ENCODE measurements around the gene ANKRD53.

The ANKRD53 gene, protein sequence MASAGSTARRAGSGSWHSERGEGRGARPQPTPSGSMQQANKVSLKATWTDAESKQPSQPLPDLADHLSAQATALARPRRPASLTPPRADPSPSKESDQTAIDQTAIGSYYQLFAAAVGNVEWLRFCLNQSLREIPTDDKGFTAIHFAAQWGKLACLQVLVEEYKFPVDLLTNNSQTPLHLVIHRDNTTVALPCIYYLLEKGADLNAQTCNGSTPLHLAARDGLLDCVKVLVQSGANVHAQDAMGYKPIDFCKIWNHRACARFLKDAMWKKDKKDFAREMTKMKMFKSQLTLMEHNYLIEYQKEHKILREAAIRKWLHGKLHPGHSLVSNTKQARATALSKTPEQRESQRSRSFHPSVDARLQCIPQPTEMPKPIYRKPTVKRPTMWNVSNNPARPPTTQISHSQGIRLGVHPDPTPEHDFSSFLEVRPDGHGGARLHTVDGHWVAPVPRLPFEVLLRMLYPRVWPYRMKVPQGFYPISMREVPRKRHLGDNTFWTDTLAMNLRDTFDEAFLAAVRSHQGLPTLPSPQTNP

DNA sequence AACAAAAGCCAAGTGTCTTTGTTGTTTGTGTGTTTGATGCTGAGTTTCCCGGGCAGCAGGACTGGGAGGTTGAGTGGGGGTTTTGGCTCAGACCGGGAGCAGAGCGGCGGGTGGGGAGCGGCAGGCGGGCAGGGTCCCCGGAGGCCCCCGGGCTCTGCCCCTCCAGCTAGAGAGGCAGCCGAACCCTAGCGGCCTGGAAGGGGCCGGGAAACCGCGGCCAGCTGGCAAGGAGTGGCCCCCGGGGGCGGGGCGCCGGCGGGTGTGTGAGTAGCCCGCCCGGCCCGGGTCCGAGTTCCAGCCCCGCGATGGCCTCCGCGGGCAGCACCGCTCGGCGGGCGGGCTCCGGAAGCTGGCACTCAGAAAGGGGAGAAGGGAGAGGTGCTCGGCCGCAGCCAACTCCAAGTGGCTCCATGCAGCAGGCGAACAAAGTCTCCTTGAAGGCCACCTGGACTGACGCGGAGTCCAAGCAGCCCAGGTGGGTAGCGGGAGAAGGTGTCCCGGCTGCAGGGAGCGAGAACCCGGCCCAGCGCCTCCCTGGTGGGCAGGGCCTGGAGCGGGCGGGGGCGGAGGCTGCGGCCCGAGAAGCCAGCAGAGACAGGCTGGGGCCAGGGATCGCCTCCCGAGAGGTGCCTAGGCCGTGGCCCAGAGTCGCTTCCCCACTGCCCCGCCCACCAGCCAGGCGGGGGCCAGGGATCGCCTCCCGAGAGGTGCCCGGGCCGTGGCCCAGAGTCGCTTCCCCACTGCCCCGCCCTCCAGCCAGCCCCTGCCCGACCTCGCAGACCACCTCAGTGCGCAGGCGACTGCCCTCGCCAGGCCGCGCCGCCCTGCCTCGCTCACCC, at the start of gene ANKRD53:
ANKRD53 (plus strand) TSS at position 290 of the 839 bp plus-strand sequence; CDS start at position 306, 16 bp downstream.
- Histone ChIP-seq H3K79me2 (ENCODE audit: insufficient read depth, low read length) (no peaks in the 10 kb centered on the region), H4K20me1 (ENCODE audit: low read depth, low read length) (no peaks in the 10 kb centered on the region), H3K36me3 (ENCODE audit: low read length) (no peaks in the 10 kb centered on the region), H2AFZ (ENCODE audit: low read depth, low read length, severe bottlenecking) (peak within 1 kb of the TSS; percentile 75), H3K9me3 (ENCODE audit: insufficient read depth, low read length) (no peaks in the 10 kb centered on the region), H3K4me3 (ENCODE audit: insufficient read depth, low read length, poor library complexity, severe bottlenecking) (no peak within 1 kb of the TSS), H3K27me3 (ENCODE audit: low read length) (no peaks in the 10 kb centered on the region), H3K9me2 (replicated peaks; ENCODE audit: insufficient read depth, low read length) (no peaks in the 10 kb centered on the region), H3K4me2 (ENCODE audit: low read depth, low read length, poor library complexity, severe bottlenecking) (peak within 1 kb of the TSS; percentile 43), H3K27ac (ENCODE audit: low read depth, low read length) (no peak within 1 kb of the TSS), H3K9ac (ENCODE audit: low read length) (no peak within 1 kb of the TSS), H3F3A (ENCODE audit: insufficient read depth) (no peaks in the 10 kb centered on the region)
- no peak for TF ChIP-seq EZH2phosphoT487 (conservative IDR thresholded peaks at IDR 0.05; ENCODE audit: low read length)
- TF ChIP-seq, protein P1, sequence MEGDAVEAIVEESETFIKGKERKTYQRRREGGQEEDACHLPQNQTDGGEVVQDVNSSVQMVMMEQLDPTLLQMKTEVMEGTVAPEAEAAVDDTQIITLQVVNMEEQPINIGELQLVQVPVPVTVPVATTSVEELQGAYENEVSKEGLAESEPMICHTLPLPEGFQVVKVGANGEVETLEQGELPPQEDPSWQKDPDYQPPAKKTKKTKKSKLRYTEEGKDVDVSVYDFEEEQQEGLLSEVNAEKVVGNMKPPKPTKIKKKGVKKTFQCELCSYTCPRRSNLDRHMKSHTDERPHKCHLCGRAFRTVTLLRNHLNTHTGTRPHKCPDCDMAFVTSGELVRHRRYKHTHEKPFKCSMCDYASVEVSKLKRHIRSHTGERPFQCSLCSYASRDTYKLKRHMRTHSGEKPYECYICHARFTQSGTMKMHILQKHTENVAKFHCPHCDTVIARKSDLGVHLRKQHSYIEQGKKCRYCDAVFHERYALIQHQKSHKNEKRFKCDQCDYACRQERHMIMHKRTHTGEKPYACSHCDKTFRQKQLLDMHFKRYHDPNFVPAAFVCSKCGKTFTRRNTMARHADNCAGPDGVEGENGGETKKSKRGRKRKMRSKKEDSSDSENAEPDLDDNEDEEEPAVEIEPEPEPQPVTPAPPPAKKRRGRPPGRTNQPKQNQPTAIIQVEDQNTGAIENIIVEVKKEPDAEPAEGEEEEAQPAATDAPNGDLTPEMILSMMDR (IDR thresholded peaks at IDR 0.05; ENCODE audit: insufficient read depth, low read length, poor library complexity, severe bottlenecking), result no peak

DNA sequence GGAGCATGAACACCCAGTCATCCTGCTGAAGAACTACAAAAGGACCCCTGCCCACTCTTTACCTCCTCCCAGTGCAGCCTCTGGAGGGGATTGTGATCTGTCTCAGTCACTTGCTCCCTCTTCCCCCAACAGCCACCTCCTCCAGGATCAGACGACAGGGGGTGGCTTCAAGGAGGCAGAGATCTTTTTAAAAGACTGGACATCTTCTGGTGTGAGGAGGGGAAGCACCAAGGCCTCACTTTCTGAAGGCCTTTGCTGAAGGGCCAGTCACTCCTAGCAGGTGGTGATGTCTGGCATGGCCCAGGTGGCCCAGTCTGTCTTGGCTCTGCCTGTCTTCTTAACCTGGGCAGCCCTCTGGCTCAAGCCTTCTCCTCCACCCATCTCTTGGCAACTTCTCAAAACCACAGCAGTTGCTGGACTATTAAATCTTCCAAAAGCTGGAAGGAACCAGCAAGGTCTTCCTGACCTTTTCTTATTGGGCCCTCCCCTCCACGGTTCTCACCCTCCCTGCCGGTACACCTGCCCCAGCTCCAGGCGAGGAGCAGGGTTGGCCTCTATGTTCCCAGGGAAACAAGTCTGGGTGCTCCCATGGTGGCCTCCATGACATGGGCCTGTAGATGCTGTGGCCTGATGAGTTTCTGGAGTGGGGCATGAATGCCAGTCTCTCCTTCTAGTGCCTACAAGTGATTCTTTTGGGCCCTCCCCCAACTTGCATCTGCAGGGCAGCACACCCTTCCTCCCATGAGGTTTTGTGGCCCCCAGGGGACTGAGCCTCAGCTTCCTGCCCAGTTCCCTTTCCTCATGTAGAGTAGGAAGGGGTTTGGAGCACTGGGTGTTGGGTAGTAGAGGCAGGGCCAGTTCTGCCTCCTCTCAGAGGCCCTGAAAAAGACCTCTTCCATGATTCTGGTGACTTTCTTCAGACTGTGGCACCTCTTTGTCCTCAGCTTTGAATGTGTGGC, 47.8 kb upstream of the ANKRD53 start:
- Histone ChIP-seq H3K4me2 (ENCODE audit: low read depth, low read length, poor library complexity, severe bottlenecking) (no peak overlapping the region), H4K20me1 (ENCODE audit: low read depth, low read length) (no peaks in the 10 kb centered on the region), H3K36me3 (ENCODE audit: low read length) (no peaks in the 10 kb centered on the region), H3K27ac (ENCODE audit: low read depth, low read length) (no peak overlapping the region), H3F3A (ENCODE audit: insufficient read depth) (no peaks in the 10 kb centered on the region), H3K9me3 (ENCODE audit: insufficient read depth, low read length) (no peaks in the 10 kb centered on the region), H3K9ac (ENCODE audit: low read length) (no peak overlapping the region), H3K4me3 (ENCODE audit: insufficient read depth, low read length, poor library complexity, severe bottlenecking) (no peak overlapping the region), H3K27me3 (ENCODE audit: low read length) (no peaks in the 10 kb centered on the region), H2AFZ (ENCODE audit: low read depth, low read length, severe bottlenecking) (no peak overlapping the region), H3K9me2 (replicated peaks; ENCODE audit: insufficient read depth, low read length) (no peaks in the 10 kb centered on the region), H3K79me2 (ENCODE audit: insufficient read depth, low read length) (no peaks in the 10 kb centered on the region)
- TF ChIP-seq EZH2phosphoT487 (conservative IDR thresholded peaks at IDR 0.05; ENCODE audit: low read length), result no peak
- TF ChIP-seq, protein P1 (IDR thresholded peaks at IDR 0.05; ENCODE audit: insufficient read depth, low read length, poor library complexity, severe bottlenecking), result no peak

DNA sequence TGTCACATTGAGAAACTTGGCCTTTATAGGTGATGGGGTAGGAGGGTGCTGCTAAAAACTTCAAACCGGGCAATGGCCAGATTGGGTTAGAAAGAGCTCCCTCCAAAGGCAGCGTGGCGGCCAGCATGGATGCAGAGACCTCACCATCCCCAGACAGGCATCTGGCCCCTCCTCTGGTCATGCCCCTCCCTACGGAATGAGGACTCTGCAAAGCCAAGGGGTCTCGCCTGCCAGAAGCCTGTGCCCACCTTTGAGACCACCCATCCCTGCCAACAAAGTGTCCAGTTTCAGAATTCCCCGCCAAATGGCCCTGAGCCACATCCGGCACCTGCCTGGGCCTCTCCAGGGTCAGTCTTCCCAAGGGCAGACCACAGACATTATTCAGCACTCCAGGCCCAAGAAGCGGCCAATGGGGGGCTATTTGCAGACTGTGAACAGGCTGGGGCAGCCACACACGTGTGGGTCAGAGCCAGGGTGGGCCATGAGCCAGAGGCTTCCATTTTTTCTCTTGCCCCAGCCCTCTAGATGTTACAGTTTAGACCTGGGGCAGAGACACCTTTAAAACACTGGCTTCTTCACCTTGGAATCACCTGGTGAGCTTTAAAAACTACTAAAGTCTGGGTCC, 46.9 kb upstream of the ANKRD53 start:
- H3K9ac ChIP-seq (ENCODE audit: low read length), result no peak overlapping the region
- H3K27ac ChIP-seq (ENCODE audit: low read depth, low read length), result no peak overlapping the region
- no peaks in the 10 kb centered on the region for H3K27me3 ChIP-seq (ENCODE audit: low read length)

More for the DNA sequence above, 46.9 kb upstream of the ANKRD53 start:
- Histone ChIP-seq H3F3A (ENCODE audit: insufficient read depth) (no peaks in the 10 kb centered on the region), H3K4me3 (ENCODE audit: insufficient read depth, low read length, poor library complexity, severe bottlenecking) (no peak overlapping the region), H3K4me2 (ENCODE audit: low read depth, low read length, poor library complexity, severe bottlenecking) (no peak overlapping the region), H2AFZ (ENCODE audit: low read depth, low read length, severe bottlenecking) (no peak overlapping the region), H3K79me2 (ENCODE audit: insufficient read depth, low read length) (no peaks in the 10 kb centered on the region), H3K9me3 (ENCODE audit: insufficient read depth, low read length) (no peaks in the 10 kb centered on the region), H4K20me1 (ENCODE audit: low read depth, low read length) (no peaks in the 10 kb centered on the region), H3K9me2 (replicated peaks; ENCODE audit: insufficient read depth, low read length) (no peaks in the 10 kb centered on the region), H3K36me3 (ENCODE audit: low read length) (no peaks in the 10 kb centered on the region)
- TF ChIP-seq, protein P1 (IDR thresholded peaks at IDR 0.05; ENCODE audit: insufficient read depth, low read length, poor library complexity, severe bottlenecking), result no peak
- TF ChIP-seq EZH2phosphoT487 (conservative IDR thresholded peaks at IDR 0.05; ENCODE audit: low read length), result no peak
